IMR-90 (cell line): ENCODE results near the gene MBNL3. TPM values are rescaled to one million over a fixed set of nuclear protein-coding genes. Genes with fewer than 3 reads are reported as not detected.
"Not testable (repeated sequence)": the region's sequence is repeated elsewhere in the genome, so short reads cannot be mapped to it uniquely, and the experiment has no call there.

Source experiments
- ATAC-seq: fragments of 200-7000 bp; cut with Tn5 transposase; 2 replicates; pipeline ENCODE4 v1.9.1; 2020; ENCODE audit warnings: low read depth, mild to moderate bottlenecking, moderate library complexity
- BruUV-seq: library from RNA; stranded (reverse); fragments of 400-500 nt; replicated peaks from 2 replicates; lab custom pipeline; 2021; lab: Mats Ljungman, UMichigan
- CTCF ChIA-PET: fragments of 300-600 bp; formaldehyde crosslinking; extraction: SDS; loops from one replicate; lab custom pipeline; 2021; ENCODE audit warnings: antibody characterized with exemption; lab: Yijun Ruan, JAX
- POLR2A ChIA-PET: fragments of 300-600 bp; sonication (Branson Sonifier 250); formaldehyde crosslinking; loops from one replicate; lab custom pipeline; 2022; ENCODE audit warnings: antibody characterized with exemption; ENCODE audit not compliant: unreplicated experiment; lab: Charles Lee
- DNase-seq: peaks from one replicate; pipeline ENCODE4 v3.0.0; 2013
- H2AFZ ChIP-seq: replicated peaks from 2 replicates; pipeline ENCODE3; 2013; ENCODE audit warnings: low read length, mild to moderate bottlenecking; ENCODE audit not compliant: poor library complexity
- H2AK5ac ChIP-seq: 2 replicates; pipeline ENCODE4 v1.6.1; 2013; ENCODE audit warnings: low read depth, low read length, inconsistent platforms
- H2AK9ac ChIP-seq: replicated peaks from 2 replicates; pipeline ENCODE3; 2013; ENCODE audit warnings: mild to moderate bottlenecking, low read depth, low read length, moderate library complexity; ENCODE audit not compliant: poor library complexity
- H2BK120ac ChIP-seq: 2 replicates; pipeline ENCODE4 v1.6.1; 2013; ENCODE audit warnings: low read depth, low read length, inconsistent platforms
- H2BK15ac ChIP-seq: 3 replicates; pipeline ENCODE4 v1.6.1; 2013; ENCODE audit warnings: low read depth, low read length, inconsistent platforms
- H2BK20ac ChIP-seq: 2 replicates; pipeline ENCODE4 v1.6.1; 2013; ENCODE audit warnings: low read depth, mild to moderate bottlenecking, inconsistent platforms, low read length, moderate library complexity
- H2BK5ac ChIP-seq: 2 replicates; pipeline ENCODE4 v1.6.1; 2013; ENCODE audit warnings: mild to moderate bottlenecking, low read depth, low read length, inconsistent platforms; ENCODE audit not compliant: poor library complexity, severe bottlenecking
- H3K14ac ChIP-seq: replicated peaks from 2 replicates; pipeline ENCODE4 v1.6.1; 2013; ENCODE audit warnings: low read depth, low read length, inconsistent platforms
- H3K18ac ChIP-seq: 2 replicates; pipeline ENCODE4 v1.6.1; 2013; ENCODE audit warnings: low read depth, low read length, control low read depth
- H3K23ac ChIP-seq: 2 replicates; pipeline ENCODE4 v1.6.1; 2013; ENCODE audit warnings: low read depth, low read length, inconsistent platforms
- H3K27ac ChIP-seq: 2 replicates; pipeline ENCODE4 v1.5.1; 2013; ENCODE audit warnings: mild to moderate bottlenecking, control low read depth, low read length; ENCODE audit not compliant: insufficient read depth
- H3K27me3 ChIP-seq: 2 replicates; pipeline ENCODE4 v1.6.1; 2013; ENCODE audit warnings: low read length; ENCODE audit not compliant: control insufficient read depth, insufficient read depth
- H3K36me3 ChIP-seq: 2 replicates; pipeline ENCODE4 v1.6.1; 2013; ENCODE audit warnings: low read length, mixed read lengths; ENCODE audit not compliant: control insufficient read depth, insufficient read depth
- H3K4ac ChIP-seq: 2 replicates; pipeline ENCODE4 v1.6.1; 2013; ENCODE audit warnings: low read depth, low read length, inconsistent platforms
- H3K4me1 ChIP-seq: 2 replicates; pipeline ENCODE4 v1.6.1; 2013; ENCODE audit warnings: low read length, mixed read lengths; ENCODE audit not compliant: control insufficient read depth, insufficient read depth
- H3K4me2 ChIP-seq: 2 replicates; pipeline ENCODE4 v1.6.1; 2013; ENCODE audit warnings: low read depth, mild to moderate bottlenecking, control low read depth, low read length, moderate library complexity
- H3K4me3 ChIP-seq: 2 replicates; pipeline ENCODE4 v1.5.1; 2013; ENCODE audit warnings: low read depth, mild to moderate bottlenecking, control low read depth, low read length, moderate library complexity; ENCODE audit not compliant: insufficient read depth
- H3K56ac ChIP-seq: 2 replicates; pipeline ENCODE4 v1.6.1; 2013; ENCODE audit warnings: low read length, inconsistent platforms; ENCODE audit not compliant: insufficient read depth; ENCODE audit errors: extremely low read depth
- H3K79me1 ChIP-seq, 2 experiments: 2 replicates each; pipeline ENCODE4 v1.6.1; 2013; ENCODE audit warnings: low read length in 2 of 2, inconsistent platforms in 1 of 2, low read depth in 1 of 2
- H3K9ac ChIP-seq: 2 replicates; pipeline ENCODE4 v1.6.1; 2013; ENCODE audit warnings: low read depth, low read length, control low read depth
- H3K9me1 ChIP-seq: 2 replicates; pipeline ENCODE4 v1.6.1; 2013; ENCODE audit warnings: low read length, inconsistent platforms; ENCODE audit not compliant: insufficient read depth
- H3K9me3 ChIP-seq: 2 replicates; pipeline ENCODE4 v1.6.1; 2013; ENCODE audit warnings: low read length; ENCODE audit not compliant: control insufficient read depth, insufficient read depth
- H4K20me1 ChIP-seq: 2 replicates; pipeline ENCODE4 v1.6.1; 2013; ENCODE audit warnings: low read length, inconsistent platforms; ENCODE audit not compliant: insufficient read depth
- H4K5ac ChIP-seq: 2 replicates; pipeline ENCODE4 v1.6.1; 2013; ENCODE audit warnings: mild to moderate bottlenecking, low read depth, low read length, control low read depth
- H4K8ac ChIP-seq, 2 experiments: 2 replicates each; pipeline ENCODE4 v1.6.1; 2013; ENCODE audit warnings: low read depth in 2 of 2, low read length in 2 of 2, control low read depth in 1 of 2, inconsistent platforms in 1 of 2
- H4K91ac ChIP-seq: 2 replicates; pipeline ENCODE4 v1.6.1; 2013; ENCODE audit warnings: low read depth, low read length, inconsistent platforms; ENCODE audit not compliant: insufficient read depth
- WGBS, 2 experiments: methylation state at CpG; one replicate each; pipeline versions ENCODE4 v1.1.5 to v1.1.7; 2013; ENCODE audit warnings: missing lambda C conversion rate in 2 of 2; ENCODE audit not compliant: insufficient read length in 1 of 2; ENCODE audit errors: extremely low coverage in 2 of 2; 5-methylcytosine and 5-hydroxymethylcytosine counted together
- dilution Hi-C: fragments of 300-500 bp; cut with HindIII; formaldehyde crosslinking; loops from one replicate; pipeline ENCODE4 v1.14.3; 2018; ENCODE audit warnings: low sequenced_read_pairs; ENCODE audit not compliant: unreplicated experiment
- in situ Hi-C: fragments of 300-500 bp; cut with MboI; formaldehyde crosslinking; loops from 3 replicates; pipeline ENCODE4 v1.14.3; 2019; ENCODE audit warnings: low sequenced_read_pairs, inconsistent platforms, mixed read lengths
- intact Hi-C: fragments of 100-400 bp; cut with micrococcal nuclease; formaldehyde crosslinking; loops from 2 replicates; pipeline ENCODE4 v1.10.0; 2022
- polyA plus RNA-seq, 3 experiments: library from polyadenylated mRNA; depleted of rRNA; stranded (reverse); fragments of >200 nt; gene quantifications; 2 replicates each; pipeline ENCODE4 v1.2.3, GENCODE V29; 2012; ENCODE audit warnings: low replicate concordance in 1 of 3
- total RNA-seq: library from RNA; depleted of rRNA; stranded (reverse); fragments of >200 nt; gene quantifications from 2 replicates; pipeline ENCODE4 v1.2.3, GENCODE V29; 2012

The MBNL3 gene
- total and polyA plus RNA-seq, 2 of the 4 experiments (the other 2 are of a cell fraction), result 0.32 to 1.1 TPM

GRCh38 chrX:132326960-132327359, 161.9 kb downstream of the MBNL3 start:
- H4K5ac ChIP-seq, H3K4ac ChIP-seq, H4K91ac ChIP-seq, ATAC-seq, intact Hi-C loops, H2BK120ac ChIP-seq, H3K4me1 ChIP-seq, H3K9me1 ChIP-seq, H2BK20ac ChIP-seq, H2AK5ac ChIP-seq, H3K56ac ChIP-seq, H2BK5ac ChIP-seq, H3K36me3 ChIP-seq, H3K14ac ChIP-seq, H3K23ac ChIP-seq, H3K27ac ChIP-seq, CTCF ChIA-PET, H2BK15ac ChIP-seq, DNase-seq, H4K20me1 ChIP-seq, in situ Hi-C loops, H3K79me1 ChIP-seq, H3K9me3 ChIP-seq, H3K27me3 ChIP-seq, H3K9ac ChIP-seq, dilution Hi-C loops, H2AK9ac ChIP-seq, H2AFZ ChIP-seq, POLR2A ChIA-PET, H3K18ac ChIP-seq, BruUV-seq, H4K8ac ChIP-seq, H3K4me3 ChIP-seq, H3K4me2 ChIP-seq: not testable (repeated sequence)
- no CpG with 5 or more reads among the region's 2 CpGs for WGBS, 2 experiments
